WERI-Rb-1 (cell line): ENCODE results near the gene ZNF407.

Source experiments
- DNase-seq: peaks from one replicate; pipeline ENCODE4 v3.0.0-alpha.2; 2020
- H3K27ac ChIP-seq: fragments of 250-450 bp; sonication (Bioruptor Pico); 2 replicates; pipeline ENCODE4 v1.5.1; 2020; ENCODE audit warnings: mild to moderate bottlenecking, moderate library complexity
- H3K27me3 ChIP-seq: fragments of 250-450 bp; sonication (Bioruptor Pico); 2 replicates; pipeline ENCODE4 v1.5.1; 2021; ENCODE audit warnings: mild to moderate bottlenecking, low read depth, moderate library complexity; ENCODE audit not compliant: insufficient read depth, severe bottlenecking
- H3K36me3 ChIP-seq: fragments of 250-450 bp; sonication (Bioruptor Pico); 2 replicates; pipeline ENCODE4 v1.5.1; 2020; ENCODE audit warnings: mild to moderate bottlenecking, moderate library complexity
- H3K4me3 ChIP-seq: 2 replicates; pipeline ENCODE4 v1.5.1; 2011; ENCODE audit warnings: low read depth, mild to moderate bottlenecking, control low read depth, low read length
- H3K9me3 ChIP-seq: fragments of 250-450 bp; sonication (Bioruptor Pico); 2 replicates; pipeline ENCODE4 v1.5.1; 2021; ENCODE audit warnings: mild to moderate bottlenecking, moderate library complexity; ENCODE audit not compliant: severe bottlenecking
- CTCF ChIP-seq: IDR thresholded peaks from 2 replicates; pipeline ENCODE4 v1.5.1; 2011; ENCODE audit warnings: low read depth, mild to moderate bottlenecking, control low read depth, inconsistent platforms, low read length

ZNF407 gene

DNA sequence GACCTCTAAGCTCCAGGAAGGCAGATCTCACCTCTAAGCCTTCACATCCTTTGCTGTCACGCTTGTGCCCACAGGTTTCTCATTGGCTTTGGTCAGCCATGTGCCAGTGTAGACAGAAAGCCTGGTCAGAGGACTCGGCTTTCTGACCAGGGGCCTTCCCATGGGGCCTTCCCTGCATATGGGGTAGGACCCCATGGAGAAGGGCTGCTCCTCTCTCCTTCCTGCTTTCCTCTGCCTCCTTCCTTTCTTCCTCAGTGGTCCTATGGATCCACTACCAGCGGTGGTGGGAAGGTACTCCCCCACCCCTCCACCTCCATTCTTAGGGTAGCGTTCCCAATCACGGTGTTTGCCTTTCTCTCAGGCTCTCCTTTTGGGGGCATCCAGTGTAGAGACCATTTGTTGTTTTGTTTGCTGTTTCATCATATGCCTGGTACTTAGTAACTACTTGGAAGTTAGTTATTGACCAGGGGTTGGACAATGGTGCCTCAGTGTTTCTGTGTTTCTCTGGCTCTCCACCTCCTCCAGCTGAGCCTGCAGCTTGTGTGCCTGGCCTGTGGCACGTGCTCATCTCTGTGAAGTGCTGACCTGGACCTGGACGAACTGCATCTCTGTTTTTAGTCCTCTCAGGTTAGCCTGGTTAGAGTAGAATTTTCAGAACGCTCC lies 71.6 kb downstream of the ZNF407 start:
- no peak overlapping the region for H3K27ac ChIP-seq
- H3K4me3 ChIP-seq = no peak overlapping the region
- no peak for TF ChIP-seq CTCF

GRCh38 chr18:74672371-74672770 lies 74.7 kb downstream of the ZNF407 start:
- no peak overlapping the region for H3K27ac ChIP-seq
- no peak for TF ChIP-seq CTCF
- no peaks in the 10 kb centered on the region for H3K27me3 ChIP-seq
- H3K36me3 ChIP-seq = no peaks in the 10 kb centered on the region
- H3K9me3 ChIP-seq = peaks cover 4% of the 10 kb centered on the region
- DNase-seq = no peak
- no peak overlapping the region for H3K4me3 ChIP-seq

More for the DNA sequence above, 71.6 kb downstream of the ZNF407 start:
- DNase-seq = no peak
- Histone ChIP-seq H3K9me3 (no peaks in the 10 kb centered on the region), H3K27me3 (no peaks in the 10 kb centered on the region), H3K36me3 (no peaks in the 10 kb centered on the region)

- Histone ChIP-seq H3K27me3 (no peaks in the 10 kb centered on the region), H3K9me3 (peaks cover 8% of the 10 kb centered on the region), H3K36me3 (no peaks in the 10 kb centered on the region), H3K4me3 (no peak overlapping the region), H3K27ac (no peak overlapping the region)
- no peak for DNase-seq
- TF ChIP-seq CTCF = no peak
These were observed 76.8 kb downstream of the ZNF407 start for GRCh38 chr18:74674487-74674886.

GRCh38 chr18:74679006-74679678 lies 81.5 kb downstream of the ZNF407 start:
- Histone ChIP-seq H3K36me3 (no peaks in the 10 kb centered on the region), H3K9me3 (peaks cover 8% of the 10 kb centered on the region), H3K4me3 (no peak overlapping the region), H3K27ac (no peak overlapping the region), H3K27me3 (no peaks in the 10 kb centered on the region)
- no peak for DNase-seq
- TF ChIP-seq CTCF = no peak

- Histone ChIP-seq H3K27me3 (no peaks in the 10 kb centered on the region), H3K9me3 (peaks cover 8% of the 10 kb centered on the region), H3K36me3 (no peaks in the 10 kb centered on the region), H3K4me3 (no peak overlapping the region), H3K27ac (no peak overlapping the region)
- no peak for TF ChIP-seq CTCF
- no peak for DNase-seq
These were observed 82.0 kb downstream of the ZNF407 start for GRCh38 chr18:74679679-74680076.
